HG02885 (cell line): Measurements from ENCODE around the gene PATL2.
A peak's percentile ranks its signal among the peaks of the same experiment; 100 is the strongest.
"Not testable (repeated sequence)": the region's sequence is repeated elsewhere in the genome, so short reads cannot be mapped to it uniquely, and the experiment has no call there.

ENCODE experiments used
- ATAC-seq: cut with Tn5 transposase; IDR thresholded peaks from one replicate; pipeline ENCODE4 v1.9.1; 2021; ENCODE audit warnings: mild to moderate bottlenecking; ENCODE audit not compliant: unreplicated experiment, poor library complexity

Gene PATL2

GRCh38 chr15:44711096-44711742, at the start of gene PATL2, which contains the start of gene B2M:
Gene PATL2, minus strand, starts transcription at chr15:44711323. Its CDS starts 34,833 bp downstream, at chr15:44676490.
Gene B2M, plus strand, starts transcription at chr15:44711517. Its CDS starts 30 bp downstream, at chr15:44711547.
- peak; percentile 80 for ATAC-seq

GRCh38 chr15:44753345-44753744, 42.2 kb upstream of the PATL2 start:
- no peak for ATAC-seq

GRCh38 chr15:44743454-44743853, 32.3 kb upstream of the PATL2 start:
- not testable (repeated sequence) for ATAC-seq

GRCh38 chr15:44739222-44739847, 28.2 kb upstream of the PATL2 start:
- ATAC-seq: not testable (repeated sequence)

GRCh38 chr15:44738340-44738984, 27.3 kb upstream of the PATL2 start:
- ATAC-seq: no peak

GRCh38 chr15:44736181-44736765, 25.1 kb upstream of the PATL2 start, which contains the start of gene TRIM69:
Gene TRIM69, plus strand, starts transcription at chr15:44736528. Its CDS starts 177 bp downstream, at chr15:44736705.
- no peak for ATAC-seq

GRCh38 chr15:44735482-44736180, 24.5 kb upstream of the PATL2 start:
- no peak for ATAC-seq

GRCh38 chr15:44734839-44735481, 23.8 kb upstream of the PATL2 start:
- ATAC-seq: no peak

- ATAC-seq: no peak
Measured at GRCh38 chr15:44729408-44730127, 18.4 kb upstream of the PATL2 start.

GRCh38 chr15:44728576-44729407, 17.7 kb upstream of the PATL2 start:
- ATAC-seq: peak; percentile 79

GRCh38 chr15:44728232-44728575, 17.1 kb upstream of the PATL2 start:
- ATAC-seq: not testable (repeated sequence)

GRCh38 chr15:44727485-44728231, 16.5 kb upstream of the PATL2 start:
- ATAC-seq: no peak

GRCh38 chr15:44726568-44727484, 15.7 kb upstream of the PATL2 start:
- peak; percentile 45 for ATAC-seq

- no peak for ATAC-seq
Measured at GRCh38 chr15:44726136-44726535, 15.0 kb upstream of the PATL2 start.

GRCh38 chr15:44722011-44722410, 10.9 kb upstream of the PATL2 start:
- ATAC-seq: no peak

- no peak for ATAC-seq
Measured at GRCh38 chr15:44720460-44721176, 9.5 kb upstream of the PATL2 start.
